Measurements from ENCODE around the gene OSBPL3.
A peak's percentile ranks its signal among the peaks of the same experiment; 100 is the strongest.

OSBPL3 gene

DNA sequence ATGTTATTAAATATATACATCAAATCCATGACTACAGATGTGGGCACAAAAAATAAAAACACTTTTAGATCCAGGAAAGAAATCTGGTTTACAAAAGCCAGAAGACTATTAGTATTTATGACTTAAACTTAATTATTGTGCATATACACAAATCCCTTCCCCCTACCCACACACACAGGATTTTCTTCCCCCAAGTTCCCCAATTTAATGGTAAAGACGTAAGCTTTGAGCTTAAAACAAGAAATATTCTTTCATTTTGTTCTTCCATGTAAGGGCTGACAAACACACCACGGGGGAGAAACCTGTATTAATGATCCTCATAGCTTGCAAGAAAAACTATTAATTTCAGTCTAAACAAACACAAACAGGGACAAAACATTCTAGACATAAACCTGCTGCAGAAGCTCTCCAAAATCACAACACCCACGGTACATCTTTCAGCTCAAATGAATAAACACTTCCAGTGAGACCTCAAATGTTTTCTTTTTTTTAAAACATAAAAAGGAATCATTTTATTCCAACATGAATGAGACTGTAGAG lies 28.5 kb downstream of the OSBPL3 start:
- DNase-seq (ENCODE audit: low read depth), result no peak

DNA sequence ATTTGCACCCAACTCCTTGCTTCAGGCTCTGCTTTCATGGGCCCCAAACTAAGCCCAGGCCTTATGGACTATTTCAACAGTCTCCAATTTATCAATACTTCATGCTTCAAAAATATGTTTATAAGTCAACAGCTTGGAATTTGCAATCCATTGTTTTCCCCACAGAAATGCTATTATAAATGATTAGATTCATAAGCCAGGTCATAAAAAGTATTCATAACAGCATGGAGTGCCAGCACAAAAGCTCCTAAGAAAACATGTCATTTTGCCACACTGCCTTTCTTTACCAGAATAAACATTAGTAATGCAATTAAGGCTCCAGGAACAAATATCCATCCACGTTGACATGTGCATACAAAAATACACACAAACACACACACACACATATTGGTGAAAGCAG lies 30.1 kb downstream of the OSBPL3 start:
- DNase-seq (ENCODE audit: low read depth), result peak; percentile 31

DNA sequence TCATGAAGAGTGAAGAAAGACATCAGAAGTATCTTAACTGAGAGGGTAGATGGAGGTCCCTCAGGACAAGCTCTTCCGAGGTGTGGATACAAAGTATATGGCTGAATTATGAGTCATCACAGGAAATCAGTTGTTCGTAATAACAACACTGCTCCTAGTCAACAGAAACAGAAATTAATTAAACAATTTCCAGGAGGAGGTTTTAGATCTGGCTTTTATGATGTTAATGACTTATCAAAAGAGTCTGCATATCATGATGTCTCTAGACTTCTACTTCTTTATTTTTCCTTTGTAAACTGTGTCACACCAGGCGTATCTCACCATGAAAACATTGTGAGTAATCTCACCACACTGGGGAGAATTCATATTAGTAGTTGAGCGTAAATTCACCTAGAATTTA lies 31.2 kb downstream of the OSBPL3 start:
- peak; percentile 75 for DNase-seq (ENCODE audit: low read depth)

DNA sequence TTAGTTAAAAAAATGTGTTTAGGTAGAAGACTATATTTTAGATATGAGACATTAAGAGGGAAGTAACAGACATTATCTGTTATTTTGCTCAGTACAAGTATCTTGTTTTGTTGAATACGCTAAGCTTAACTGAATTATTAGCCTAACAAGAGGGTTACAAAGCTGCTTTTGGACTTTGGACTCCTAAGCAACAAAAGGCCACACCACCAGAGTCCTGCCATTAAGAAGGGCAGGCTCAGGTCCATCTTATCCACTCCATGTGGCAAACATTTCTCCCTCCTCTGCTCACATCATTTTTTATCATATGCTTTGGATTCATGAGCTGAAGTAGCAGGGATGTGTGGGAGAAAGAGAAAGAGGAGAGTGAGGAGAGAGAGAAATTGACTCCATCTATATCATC lies 33.5 kb downstream of the OSBPL3 start:
- DNase-seq (ENCODE audit: low read depth), result no peak

DNA sequence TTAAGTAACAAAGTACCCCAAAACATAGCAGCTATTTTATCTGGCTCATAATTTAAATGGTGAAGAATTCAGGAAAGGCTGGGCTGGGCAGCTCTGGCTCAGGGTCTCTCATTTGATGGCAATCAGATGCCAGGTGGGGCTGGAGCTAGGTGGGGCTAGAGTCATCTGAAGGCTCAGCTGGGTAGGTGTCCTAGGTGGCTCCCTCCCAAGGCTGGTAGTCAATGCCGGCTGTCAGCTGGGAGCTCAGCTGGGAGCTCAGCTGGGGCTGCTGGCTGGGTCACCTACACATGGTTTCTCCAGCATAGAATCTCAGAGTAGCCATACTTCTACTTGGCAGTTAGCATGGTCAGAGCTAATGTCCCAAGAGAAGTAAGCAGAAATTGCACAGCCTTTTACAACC lies 34.1 kb downstream of the OSBPL3 start:
- DNase-seq (ENCODE audit: low read depth), result no peak

DNA sequence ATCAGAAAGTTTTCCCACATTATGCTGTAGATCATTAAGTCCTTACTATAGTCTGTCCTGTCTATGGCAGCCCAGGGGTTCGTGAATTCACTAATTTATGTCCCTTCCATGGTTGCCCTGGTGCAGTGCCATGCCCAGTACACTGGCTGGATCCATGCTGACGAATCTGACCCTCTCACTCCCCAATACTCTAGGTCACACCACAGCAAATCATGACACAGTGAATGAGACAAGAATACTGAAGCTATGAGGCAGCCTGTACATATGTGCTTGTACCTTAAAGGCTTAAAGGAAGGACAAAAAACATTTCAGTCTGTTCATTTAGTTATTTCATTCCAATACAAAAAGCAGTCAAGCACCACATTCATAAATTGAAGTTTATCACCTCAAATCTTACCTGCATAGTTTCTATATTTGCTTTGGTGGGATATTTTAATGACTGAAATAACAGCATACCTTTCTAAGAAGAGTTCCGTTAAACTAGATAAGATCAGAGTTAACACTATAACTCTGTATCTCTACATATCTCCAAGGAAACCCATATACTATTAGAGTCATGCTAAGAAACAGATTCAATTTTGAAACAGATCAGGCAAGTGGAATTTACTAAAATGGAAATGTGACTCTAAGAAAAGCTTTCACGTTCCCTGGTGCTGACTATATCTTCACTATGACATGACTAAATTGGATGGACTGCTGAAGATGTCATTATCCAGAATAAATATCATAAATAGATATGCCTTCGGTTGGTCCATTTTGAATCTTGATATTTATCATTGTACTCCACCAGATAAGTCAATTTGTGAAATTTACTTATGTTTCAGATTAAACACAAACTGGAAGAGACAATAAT lies 36.7 kb downstream of the OSBPL3 start:
- peak; percentile 55 for DNase-seq (ENCODE audit: low read depth)

DNA sequence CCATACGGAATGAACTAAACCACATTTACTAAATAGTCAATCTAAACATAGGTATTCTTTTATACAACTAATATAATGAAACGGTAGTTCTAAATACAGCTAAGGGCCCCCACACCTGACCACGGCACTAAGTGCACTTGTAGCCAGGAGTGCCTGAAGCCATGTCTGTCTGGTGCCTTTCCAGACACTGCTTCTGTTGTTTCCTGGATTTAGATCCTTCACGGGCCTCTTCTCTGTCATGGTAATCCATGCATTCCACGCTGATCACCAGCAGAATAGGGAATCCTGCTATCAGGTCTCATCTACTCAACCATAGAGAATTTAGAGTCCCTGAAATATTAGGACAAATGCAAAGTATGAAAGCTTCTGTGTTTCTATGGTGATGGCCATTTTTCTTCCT lies 37.8 kb downstream of the OSBPL3 start:
- no peak for DNase-seq (ENCODE audit: low read depth)

DNA sequence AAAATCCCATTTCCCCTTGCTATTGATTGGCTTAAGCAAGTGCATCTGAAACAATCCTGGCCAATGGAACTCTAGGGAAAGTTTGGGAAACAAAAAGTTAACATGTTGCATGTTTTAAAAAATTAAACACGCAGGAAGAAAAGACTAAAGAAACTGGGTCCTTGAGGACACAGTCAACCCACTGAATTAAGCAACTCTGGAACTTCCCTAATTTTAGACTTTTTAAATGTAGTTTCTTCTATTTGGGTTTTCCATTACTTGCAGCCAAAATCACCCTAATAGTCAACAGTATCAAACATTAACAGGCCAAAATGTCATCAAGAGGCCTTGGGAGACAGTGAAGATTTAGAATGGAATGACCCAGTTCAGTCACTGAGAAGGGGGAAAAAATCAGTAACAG lies 40.6 kb downstream of the OSBPL3 start:
- no peak for DNase-seq (ENCODE audit: low read depth)

DNA sequence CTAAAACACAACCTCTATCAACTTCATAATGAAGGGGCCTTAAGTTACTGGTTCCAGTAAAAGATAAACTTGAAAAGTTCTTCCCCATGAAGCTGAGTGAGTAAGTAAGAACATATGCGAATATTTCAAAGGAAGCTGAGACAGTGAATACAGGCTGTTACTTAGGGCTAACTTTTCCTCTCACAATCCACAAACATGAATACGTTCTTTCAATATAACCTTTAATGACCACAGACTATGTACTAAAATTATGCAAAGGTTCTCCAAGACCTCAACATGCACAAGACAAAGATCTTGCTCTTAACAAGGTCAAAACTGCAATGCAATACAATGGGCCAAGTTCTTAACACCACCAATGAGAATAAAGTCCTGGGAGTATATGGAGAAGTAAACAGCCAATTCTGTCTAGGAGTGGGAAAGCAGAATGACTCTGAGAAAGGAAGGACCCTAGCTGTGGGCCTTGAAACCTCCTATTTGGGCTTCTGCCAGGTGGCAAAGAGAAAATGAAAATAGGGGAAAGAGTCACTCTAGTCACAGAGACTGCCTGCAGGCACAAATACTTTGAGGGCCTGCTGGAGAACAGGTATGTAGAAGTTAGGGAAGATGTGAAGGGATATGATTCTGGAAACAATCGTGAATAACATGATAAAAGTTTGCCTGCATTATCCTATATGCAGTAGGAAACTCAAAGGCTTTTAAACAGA lies 43.7 kb downstream of the OSBPL3 start:
- peak; percentile 47 for DNase-seq (ENCODE audit: low read depth)

DNA sequence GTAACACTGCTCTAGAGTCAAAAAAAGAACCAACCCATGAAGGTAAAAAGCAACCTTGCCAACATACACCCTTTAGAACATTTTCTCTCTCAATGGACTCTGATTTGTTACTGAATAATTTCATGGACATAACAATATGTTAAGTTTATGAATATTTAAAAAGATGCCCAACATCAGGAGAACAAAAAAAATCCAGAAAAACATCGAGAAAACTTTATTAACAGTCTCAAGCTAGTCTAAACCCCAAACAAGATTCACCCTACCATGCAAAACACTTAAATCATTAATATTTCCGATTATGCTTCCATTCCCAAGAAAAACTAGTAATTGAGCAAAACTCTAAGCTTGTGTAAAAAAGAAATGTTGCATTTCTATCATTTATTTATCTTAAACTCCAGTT lies 46.7 kb downstream of the OSBPL3 start:
- no peak for DNase-seq (ENCODE audit: low read depth)

DNA sequence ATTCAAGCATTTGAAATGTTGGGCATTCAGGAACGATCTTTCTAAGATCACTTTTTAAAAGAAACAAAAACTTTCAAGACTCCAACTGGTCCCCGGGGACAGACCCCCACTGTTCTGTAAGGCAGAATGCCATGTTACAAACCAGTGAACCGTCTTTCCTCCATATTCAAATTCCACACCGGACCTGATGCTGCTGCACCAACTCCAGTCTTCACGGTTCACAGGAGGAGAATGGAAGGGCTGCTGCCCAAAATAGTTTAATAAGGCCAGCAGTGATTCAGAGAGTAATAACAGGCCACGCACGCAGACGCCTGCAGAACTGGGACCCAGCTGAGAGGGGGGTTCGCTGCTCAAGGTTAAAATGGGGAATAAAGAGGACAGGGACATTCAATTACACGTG lies 47.2 kb downstream of the OSBPL3 start:
- DNase-seq (ENCODE audit: low read depth), result no peak

DNA sequence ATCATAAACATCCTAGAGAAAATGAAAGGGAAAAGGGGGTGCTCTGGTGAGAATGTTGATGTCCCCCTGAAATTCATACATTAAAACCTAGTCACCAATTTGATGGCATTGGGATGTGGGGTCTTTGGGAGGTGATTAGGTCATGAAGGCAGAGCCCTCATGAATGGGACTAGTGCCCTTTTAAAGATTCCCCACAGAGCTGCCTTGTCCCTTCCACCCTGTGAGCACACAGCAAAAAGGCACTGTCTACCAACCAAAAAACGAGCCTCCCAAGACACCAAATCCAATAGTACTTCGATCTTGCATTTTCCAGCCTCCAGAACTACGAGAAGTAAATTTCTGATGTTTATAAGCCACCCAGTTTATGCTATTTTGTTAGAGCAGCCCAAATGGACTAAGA lies 47.6 kb downstream of the OSBPL3 start:
- DNase-seq (ENCODE audit: low read depth), result no peak

DNA sequence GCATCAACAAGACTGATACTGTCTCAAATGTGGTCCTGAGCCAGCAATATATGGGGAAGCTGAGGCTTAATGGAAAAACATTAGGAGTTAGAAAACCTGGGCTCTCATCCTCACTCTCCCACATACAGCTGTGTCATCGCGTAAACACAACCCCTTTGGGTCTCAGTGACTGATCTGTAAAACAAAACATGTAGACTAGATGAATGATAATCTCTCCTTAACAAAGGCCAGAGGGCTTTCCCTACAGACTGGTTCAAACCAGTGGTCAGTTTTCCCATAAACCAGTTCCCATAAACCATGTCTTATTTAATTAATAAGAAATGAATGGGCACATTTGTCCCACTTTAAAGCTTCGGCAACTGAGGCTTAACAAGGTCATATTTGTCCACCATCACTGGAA lies 48.1 kb downstream of the OSBPL3 start:
- no peak for DNase-seq (ENCODE audit: low read depth)

DNA sequence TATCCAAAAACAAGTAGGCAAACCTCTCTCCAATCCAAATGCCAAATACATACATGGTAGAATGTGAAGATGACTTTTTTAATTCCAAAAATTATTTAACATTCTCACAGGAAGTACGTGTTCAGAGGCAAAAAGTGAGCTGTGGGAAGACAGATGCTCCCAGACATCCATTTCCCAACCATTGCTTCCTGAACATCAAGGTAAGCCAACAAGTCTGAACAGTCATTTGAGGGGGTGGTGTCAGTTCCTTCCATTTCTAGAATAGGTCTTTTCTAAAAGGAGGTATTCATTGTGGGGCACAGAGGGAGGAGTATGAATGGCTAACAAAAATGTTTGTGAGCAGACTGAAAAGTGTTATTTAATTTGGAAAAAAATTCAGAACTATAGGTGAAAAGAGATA lies 49.1 kb downstream of the OSBPL3 start:
- DNase-seq (ENCODE audit: low read depth), result no peak

DNA sequence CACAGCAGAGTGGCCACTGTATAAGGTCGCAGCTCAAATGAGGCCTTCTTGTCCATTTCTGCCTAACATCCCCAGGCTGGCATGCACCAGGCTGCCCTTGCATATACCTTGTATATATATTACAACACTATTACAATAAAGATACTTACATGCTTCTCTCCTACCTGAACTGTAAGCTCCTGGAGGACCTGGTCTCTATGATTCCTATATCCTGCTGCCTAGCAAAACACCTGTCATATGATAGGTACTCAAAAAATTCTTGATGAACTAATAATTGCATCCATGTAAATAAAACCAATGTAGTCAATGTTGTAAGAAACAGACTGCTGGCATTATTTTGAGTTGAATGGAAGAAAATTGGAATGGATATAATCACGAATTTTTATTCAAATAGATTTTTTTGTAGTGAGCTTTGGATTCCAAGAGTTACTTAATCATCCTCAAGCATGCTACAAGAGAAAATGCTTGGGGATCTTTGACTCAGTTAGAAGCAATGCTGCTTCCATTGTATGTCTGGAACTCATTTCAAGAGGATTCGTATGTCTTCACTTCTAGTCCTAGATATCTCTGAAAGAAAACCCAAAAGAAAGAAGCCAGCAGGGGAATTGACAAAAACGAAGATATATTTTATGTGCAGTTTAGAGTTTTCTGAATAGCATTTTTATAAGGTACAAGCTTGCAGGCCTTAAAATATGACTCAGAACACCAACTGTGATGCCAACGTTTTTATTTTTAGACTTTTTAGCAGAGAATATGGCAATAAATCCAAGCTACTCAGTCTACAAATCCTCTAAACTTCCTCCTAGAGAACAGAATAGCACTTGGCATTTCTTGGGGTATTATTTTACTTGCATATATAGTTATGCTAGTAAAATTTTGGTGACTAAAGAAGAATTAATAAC lies 53.1 kb downstream of the OSBPL3 start:
- peak; percentile 64 for DNase-seq (ENCODE audit: low read depth)

DNA sequence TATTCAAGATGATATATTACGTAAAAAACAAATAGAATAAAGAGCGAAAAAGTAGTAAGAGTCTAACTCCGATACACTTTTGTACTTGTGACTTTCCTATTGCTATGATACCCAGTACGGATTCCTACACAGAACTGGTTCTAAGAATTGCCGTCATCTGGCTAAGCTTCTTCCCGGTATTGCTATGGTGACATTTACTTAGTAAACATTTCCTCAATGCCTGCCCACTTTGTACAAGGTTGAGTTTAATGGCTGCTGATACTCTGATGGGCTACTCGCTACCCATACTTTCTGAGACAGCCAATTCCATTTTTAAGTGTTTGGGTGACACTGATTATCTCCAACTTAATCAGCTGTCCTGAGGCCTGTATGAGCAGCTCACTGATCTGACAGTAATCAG lies 55.6 kb downstream of the OSBPL3 start:
- no peak for DNase-seq (ENCODE audit: low read depth)

DNA sequence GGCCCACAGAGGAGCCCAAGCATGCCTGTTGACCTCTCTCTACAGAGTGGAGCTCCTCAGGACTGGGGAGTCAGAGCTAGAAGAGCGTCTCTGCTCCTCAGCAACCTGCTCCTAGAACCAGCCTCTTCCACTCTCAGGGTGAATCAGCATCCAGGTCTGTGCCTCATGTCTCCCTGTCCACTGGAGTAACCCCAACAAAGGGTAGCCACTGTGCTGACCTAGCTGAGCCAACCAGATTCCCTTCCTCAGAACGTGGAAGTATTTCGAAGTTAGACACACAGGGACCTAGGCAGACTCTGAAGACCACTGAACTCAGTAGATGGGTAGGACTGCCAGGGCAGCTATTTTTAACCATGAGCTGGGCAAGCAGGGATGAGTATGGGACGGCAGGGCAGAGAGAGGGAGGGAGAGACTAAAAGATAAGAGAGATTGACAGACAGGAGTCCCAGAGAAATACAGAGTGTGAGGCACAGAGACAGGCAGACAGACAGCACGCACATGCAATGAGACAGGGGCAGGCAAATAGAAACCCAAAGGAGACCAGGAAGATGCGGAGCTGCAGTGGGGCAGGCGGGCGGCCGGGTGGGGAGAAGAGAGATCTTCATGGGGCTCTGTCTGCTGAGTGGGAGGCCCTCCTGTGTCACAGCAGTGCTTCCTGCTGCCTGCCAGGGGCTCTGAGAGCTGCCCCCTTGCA lies 56.7 kb downstream of the OSBPL3 start:
- DNase-seq (ENCODE audit: low read depth), result peak; percentile 28

DNA sequence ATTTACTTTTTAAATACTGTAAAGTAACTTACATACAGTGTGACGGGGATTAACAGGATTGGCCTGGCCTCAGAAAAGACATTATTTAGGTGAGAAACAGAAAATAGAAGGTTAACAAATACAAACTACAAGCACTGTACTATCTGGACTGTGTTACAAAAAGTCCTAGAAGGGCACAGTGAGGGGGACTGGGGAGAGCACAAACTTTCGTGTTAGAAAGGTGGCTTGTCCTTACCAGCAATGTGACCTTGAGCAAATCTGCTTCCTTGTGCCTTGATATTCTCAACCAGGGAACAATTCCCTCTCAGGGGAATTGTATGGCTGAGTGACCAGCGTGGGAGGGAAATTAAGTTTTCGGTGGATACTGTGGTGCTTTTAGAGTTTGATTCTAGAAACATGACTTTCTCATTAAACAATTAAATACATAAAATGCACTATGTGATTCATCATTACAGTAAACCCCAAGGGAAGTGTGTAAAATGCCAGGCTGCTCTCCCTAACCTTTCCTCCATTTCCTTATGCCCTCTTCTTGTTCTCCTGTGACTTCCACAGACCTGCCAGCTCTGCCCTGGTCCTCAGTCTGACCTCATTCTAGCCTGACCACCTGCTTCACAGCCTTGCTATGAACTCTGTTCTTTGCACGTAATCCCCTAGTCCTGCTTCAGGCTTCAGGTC lies 57.7 kb downstream of the OSBPL3 start:
- peak; percentile 31 for DNase-seq (ENCODE audit: low read depth)

DNA sequence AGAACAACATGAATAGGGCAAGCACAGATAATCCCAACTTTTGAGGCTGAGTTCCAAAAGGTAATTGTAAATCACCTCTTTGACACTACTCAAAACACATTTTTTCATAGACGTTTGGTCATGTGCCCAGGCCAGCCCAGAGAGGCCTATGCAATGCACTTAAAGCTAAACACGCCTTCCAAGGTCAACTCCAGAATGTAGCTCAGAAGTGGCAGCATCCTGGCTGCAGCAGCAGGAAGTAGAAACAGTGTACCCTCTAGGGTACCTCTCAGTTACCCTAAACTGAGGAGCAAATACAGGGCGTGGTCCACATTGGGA lies 58.7 kb downstream of the OSBPL3 start:
- no peak for DNase-seq (ENCODE audit: low read depth)

DNA sequence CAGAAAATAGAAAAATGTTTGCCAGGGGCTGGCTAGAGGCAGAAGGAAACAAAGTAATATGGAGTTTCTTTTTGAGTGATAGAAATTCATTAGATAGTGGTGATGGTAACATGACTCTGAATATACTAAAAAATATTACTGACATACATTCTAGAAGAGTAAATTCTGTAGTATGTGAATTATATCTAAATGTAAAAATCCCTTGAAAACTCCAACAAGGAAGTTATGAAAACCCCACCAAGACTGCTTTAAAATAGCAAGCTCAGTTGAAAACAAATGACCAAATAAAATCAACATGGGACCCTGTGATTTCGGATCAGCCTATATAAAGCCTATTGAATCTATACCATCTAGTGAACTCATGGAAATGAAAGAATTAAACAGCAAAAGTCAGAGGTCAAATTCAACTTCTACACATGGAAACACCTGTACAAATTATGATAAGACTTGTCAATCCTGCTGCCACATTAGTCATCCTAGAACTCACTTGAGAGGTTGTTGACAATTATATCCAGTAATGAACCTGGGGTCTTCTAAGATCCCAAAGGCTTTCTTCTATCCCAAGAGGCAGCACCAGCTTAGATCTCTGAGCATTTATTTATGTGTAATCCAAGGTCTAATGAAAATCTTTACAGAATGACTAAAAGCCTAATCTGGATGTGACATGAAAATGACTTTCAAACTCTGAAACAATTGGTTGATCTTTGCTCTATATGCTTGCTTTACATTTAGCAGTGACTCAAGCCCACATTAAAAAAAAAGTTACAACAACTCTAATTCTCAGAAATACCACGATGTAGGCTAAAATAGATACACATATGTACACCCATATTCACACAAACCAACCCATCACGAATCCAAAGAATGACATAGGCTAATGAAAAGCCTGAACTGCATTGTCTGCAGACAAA lies 59.3 kb downstream of the OSBPL3 start:
- DNase-seq (ENCODE audit: low read depth), result no peak

Measured in ELR (cell line).